ENCODE data around the gene KRTAP3-3. TPM values are rescaled to one million over a fixed set of nuclear protein-coding genes. Genes with fewer than 3 reads are reported as not detected.

The KRTAP3-3 gene
- total RNA-seq, 1 experiment from 2014 or later = not detected

DNA sequence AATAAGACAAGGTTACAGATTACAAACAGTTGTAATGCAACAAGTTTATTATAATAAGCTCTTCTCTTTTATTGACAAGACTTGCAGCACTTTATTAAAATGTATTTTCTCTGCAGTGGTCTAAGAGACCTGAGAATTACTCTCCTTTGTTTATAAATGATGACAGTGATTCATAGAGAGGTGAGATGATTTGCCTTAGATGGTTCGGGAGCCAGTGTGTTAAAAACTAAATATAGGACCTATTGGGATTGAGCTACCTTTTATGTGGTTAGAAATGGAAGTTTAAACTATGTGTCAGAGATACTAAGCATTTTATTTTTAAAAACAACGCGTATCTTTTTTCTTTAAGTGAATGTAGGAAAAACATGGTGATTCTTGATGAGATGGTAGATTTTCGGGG, 2.9 kb upstream of the KRTAP3-3 start:
- Histone ChIP-seq H3K9me3 (ENCODE audit: low read depth, low read length, poor library complexity, severe bottlenecking) (no peaks in the 10 kb centered on the region), H3K27ac (ENCODE audit: low read depth, low read length, poor library complexity, severe bottlenecking) (no peak overlapping the region), H3K4me3 (ENCODE audit: low read depth, low read length, poor library complexity, severe bottlenecking) (no peak overlapping the region), H3K27me3 (replicated peaks; ENCODE audit: insufficient read depth, low read depth, low read length, poor library complexity) (no peaks in the 10 kb centered on the region), H3K4me1 (ENCODE audit: insufficient read depth, low read length, poor library complexity, severe bottlenecking) (no peaks in the 10 kb centered on the region), H3K36me3 (ENCODE audit: insufficient read depth, low read length, poor library complexity, severe bottlenecking) (no peaks in the 10 kb centered on the region)
- ChIA-PET POLR2A (ENCODE audit: low non-redundant PET) (no interaction called here), CTCF (no interaction called here)
- no peak for DNase-seq (ENCODE audit: low spot score)
- intact Hi-C loops (cut with micrococcal nuclease; ENCODE audit: unreplicated experiment) = no loop called here
- TF ChIP-seq, protein P1, sequence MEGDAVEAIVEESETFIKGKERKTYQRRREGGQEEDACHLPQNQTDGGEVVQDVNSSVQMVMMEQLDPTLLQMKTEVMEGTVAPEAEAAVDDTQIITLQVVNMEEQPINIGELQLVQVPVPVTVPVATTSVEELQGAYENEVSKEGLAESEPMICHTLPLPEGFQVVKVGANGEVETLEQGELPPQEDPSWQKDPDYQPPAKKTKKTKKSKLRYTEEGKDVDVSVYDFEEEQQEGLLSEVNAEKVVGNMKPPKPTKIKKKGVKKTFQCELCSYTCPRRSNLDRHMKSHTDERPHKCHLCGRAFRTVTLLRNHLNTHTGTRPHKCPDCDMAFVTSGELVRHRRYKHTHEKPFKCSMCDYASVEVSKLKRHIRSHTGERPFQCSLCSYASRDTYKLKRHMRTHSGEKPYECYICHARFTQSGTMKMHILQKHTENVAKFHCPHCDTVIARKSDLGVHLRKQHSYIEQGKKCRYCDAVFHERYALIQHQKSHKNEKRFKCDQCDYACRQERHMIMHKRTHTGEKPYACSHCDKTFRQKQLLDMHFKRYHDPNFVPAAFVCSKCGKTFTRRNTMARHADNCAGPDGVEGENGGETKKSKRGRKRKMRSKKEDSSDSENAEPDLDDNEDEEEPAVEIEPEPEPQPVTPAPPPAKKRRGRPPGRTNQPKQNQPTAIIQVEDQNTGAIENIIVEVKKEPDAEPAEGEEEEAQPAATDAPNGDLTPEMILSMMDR (conservative IDR thresholded peaks at IDR 0.05; ENCODE audit: low read depth, low read length) = no peak
- no peak for TF ChIP-seq EZH2 (IDR thresholded peaks at IDR 0.05; ENCODE audit: borderline replicate concordance, low read depth, low read length, poor library complexity, severe bottlenecking)
- BruUV-seq (replicated peaks) = no TSS peak

DNA sequence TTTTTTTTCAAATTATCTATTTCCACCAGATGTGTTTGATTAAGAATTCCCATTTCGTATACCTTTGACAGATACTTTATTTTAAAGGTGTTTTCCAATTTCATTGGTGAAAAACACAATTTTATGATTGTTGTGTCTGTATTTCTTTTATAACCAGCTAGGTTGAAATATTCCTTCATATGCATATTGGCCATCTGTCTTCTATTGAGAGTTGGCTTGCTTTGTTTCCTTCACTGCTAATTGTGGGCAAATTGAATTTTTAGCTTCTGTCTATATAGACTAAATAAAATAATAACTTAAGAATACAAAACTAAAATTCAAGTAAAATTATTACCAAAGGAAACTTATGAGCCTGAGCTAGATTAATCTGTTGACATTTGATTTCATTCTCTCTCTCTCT, 1.2 kb upstream of the KRTAP3-3 start:
- no peak for TF ChIP-seq EZH2 (IDR thresholded peaks at IDR 0.05; ENCODE audit: borderline replicate concordance, low read depth, low read length, poor library complexity, severe bottlenecking)
- TF ChIP-seq, protein P1 (conservative IDR thresholded peaks at IDR 0.05; ENCODE audit: low read depth, low read length) = no peak
- Histone ChIP-seq H3K36me3 (ENCODE audit: insufficient read depth, low read length, poor library complexity, severe bottlenecking) (no peaks in the 10 kb centered on the region), H3K9me3 (ENCODE audit: low read depth, low read length, poor library complexity, severe bottlenecking) (no peaks in the 10 kb centered on the region), H3K27me3 (replicated peaks; ENCODE audit: insufficient read depth, low read depth, low read length, poor library complexity) (no peaks in the 10 kb centered on the region), H3K4me3 (ENCODE audit: low read depth, low read length, poor library complexity, severe bottlenecking) (no peak overlapping the region), H3K4me1 (ENCODE audit: insufficient read depth, low read length, poor library complexity, severe bottlenecking) (no peaks in the 10 kb centered on the region), H3K27ac (ENCODE audit: low read depth, low read length, poor library complexity, severe bottlenecking) (no peak overlapping the region)
- no TSS peak for BruUV-seq (replicated peaks)
- no peak for DNase-seq (ENCODE audit: low spot score)
- intact Hi-C loops (cut with micrococcal nuclease; ENCODE audit: unreplicated experiment) = no loop called here
- CTCF ChIA-PET = no interaction called here
- POLR2A ChIA-PET (ENCODE audit: low non-redundant PET) = no interaction called here

DNA sequence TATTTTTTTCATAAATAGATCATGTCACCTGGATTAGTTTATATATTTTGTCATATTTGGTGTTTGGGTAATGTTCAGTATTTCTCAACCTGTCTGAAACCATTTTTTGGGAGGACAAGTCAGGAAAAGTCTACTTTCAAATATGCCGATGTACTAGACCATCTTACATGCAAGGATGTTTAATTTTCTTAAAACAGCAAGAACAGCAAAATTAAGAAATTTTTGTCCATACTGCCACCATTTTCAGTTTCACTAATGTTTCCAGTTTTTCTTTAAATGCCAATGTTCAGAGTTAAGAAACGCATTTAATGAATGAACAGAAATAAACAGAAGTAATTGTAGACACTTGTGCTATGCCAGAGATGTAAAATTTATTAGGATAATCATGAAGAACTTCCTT, 880 bp downstream of the KRTAP3-3 start:
- Histone ChIP-seq H3K9me3 (ENCODE audit: low read depth, low read length, poor library complexity, severe bottlenecking) (no peaks in the 10 kb centered on the region), H3K36me3 (ENCODE audit: insufficient read depth, low read length, poor library complexity, severe bottlenecking) (no peaks in the 10 kb centered on the region), H3K27me3 (replicated peaks; ENCODE audit: insufficient read depth, low read depth, low read length, poor library complexity) (no peaks in the 10 kb centered on the region), H3K27ac (ENCODE audit: low read depth, low read length, poor library complexity, severe bottlenecking) (no peak overlapping the region), H3K4me3 (ENCODE audit: low read depth, low read length, poor library complexity, severe bottlenecking) (no peak overlapping the region), H3K4me1 (ENCODE audit: insufficient read depth, low read length, poor library complexity, severe bottlenecking) (no peaks in the 10 kb centered on the region)
- DNase-seq (ENCODE audit: low spot score) = no peak
- TF ChIP-seq, protein P1 (conservative IDR thresholded peaks at IDR 0.05; ENCODE audit: low read depth, low read length) = no peak
- intact Hi-C loops (cut with micrococcal nuclease; ENCODE audit: unreplicated experiment) = no loop called here
- CTCF ChIA-PET = no interaction called here
- POLR2A ChIA-PET (ENCODE audit: low non-redundant PET) = no interaction called here
- no TSS peak for BruUV-seq (replicated peaks)
